Stimulated activated CD8-positive, alpha-beta memory T cell treated with anti-CD3 and anti-CD28 coated beads, Interleukin-4, amount 100 ng/mL, for 48 hours (primary cell): Measurements from ENCODE around the gene FYB1.
"Not testable (repeated sequence)": the region's sequence is repeated elsewhere in the genome, so short reads cannot be mapped to it uniquely, and the experiment has no call there.

Experiments used
- DNase-seq: peaks from one replicate; pipeline ENCODE4 v3.0.0-alpha.2; 2020

The FYB1 gene

GRCh38 chr5:39225405-39226099, 6.2 kb upstream of the FYB1 start:
- DNase-seq = no peak

DNA sequence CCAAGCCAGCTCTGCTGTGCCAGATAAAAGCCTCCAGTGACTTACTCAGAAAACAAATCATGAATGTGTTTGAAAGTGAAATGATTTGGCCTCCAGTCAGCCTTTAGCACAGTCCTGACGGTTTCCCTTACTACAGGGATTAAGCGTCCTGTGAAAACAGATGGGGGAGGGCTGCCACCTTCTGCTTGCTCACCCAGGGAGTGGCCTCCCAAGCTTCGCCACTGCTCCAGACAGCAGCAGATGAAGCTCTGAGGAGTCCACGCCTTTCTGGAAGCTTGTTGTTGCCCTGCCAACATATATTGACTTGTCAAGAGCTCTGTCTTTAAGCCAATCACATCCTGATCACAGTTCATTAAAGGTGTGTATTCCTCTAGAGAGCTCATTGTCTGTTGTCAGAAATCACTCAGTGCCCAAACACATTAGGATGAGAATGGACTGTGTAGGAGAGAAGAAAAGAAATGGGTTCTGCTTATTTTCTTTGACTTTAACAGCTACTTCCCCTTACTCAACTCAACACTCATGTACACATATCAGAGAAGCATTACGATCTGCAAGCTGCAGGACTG, 4.9 kb upstream of the FYB1 start:
- no peak for DNase-seq

DNA sequence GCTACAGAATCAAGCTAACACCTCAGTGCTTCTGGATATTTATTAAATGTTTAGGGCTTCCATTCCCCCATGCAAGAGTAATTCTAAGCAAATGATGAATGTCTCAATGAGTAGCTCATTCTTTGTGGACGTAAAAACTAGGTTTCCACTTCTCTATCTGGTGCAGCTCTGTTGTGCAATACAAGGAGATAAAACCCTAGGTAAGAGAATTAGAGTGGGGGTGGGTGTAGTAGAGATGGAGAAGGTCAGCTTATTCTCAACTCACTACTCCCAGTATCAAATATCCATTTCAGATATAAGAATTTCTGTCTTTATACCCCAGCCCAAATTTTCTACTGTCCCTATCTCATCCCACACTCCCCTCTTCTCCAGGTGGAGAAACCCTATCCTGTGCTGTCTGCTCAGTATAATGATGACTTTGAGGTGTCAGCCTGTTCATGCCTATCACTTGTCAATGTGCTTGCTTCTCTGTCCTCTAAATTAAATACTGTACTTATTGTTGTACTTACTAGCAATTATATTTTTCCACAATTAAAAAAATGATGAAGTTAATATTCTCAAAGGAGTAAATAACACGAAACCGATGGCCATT, 4.3 kb upstream of the FYB1 start:
- DNase-seq = no peak

- not testable (repeated sequence) for DNase-seq
These were observed 2.3 kb upstream of the FYB1 start for GRCh38 chr5:39221671-39222070.

- DNase-seq = no peak
These were observed 1.1 kb upstream of the FYB1 start for GRCh38 chr5:39220280-39221030.

- no peak for DNase-seq
These were observed 621 bp downstream of the FYB1 start for GRCh38 chr5:39218482-39219402.

DNA sequence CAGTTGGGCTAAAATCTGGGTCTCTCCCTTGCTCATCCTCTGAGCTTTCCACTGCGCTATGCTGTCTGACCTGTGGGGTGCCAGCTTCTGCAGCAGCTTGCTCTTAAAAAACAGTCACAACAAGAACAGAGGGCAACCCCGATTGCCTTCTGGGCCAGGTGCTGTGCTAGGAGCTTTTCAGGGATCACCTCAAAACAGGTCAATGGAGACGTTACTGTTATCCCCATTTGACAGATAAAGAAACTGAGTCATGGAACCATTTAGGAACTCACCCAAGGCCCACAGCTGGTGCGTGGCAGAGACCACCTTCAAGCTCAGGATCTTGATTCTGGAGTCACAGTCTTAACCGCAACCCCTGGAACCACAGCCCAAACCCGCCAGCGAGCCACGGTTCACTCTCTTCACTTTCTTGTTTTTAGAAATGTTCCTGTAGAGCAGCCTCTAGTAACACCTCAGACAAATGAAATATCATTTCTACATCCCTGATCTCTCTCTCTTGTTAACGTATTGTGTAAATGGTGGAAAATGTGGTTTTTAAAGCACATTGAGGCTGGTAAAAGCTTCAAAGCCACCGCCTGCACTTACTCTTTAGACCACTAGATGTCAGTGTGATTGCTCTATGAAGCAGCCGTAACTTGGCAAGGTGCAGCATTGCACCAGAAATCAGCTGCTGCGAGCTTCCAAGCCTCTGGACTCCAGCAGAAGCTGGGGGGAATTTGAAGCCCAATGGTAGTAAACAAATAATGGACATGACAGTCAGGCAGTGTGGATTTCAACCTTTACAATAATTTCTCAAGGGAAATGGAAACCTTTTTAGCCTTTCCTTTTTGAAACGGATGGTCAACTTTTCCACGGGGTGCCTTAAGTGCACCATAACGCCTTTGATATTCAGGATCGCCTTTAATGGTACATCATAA, 1.7 kb downstream of the FYB1 start:
- peak; percentile 85 for DNase-seq

- no peak for DNase-seq
These were observed 2.7 kb downstream of the FYB1 start for GRCh38 chr5:39216631-39217030.

GRCh38 chr5:39215857-39216256, 3.5 kb downstream of the FYB1 start:
- DNase-seq = no peak

GRCh38 chr5:39214912-39215709, 4.3 kb downstream of the FYB1 start:
- DNase-seq = no peak

DNA sequence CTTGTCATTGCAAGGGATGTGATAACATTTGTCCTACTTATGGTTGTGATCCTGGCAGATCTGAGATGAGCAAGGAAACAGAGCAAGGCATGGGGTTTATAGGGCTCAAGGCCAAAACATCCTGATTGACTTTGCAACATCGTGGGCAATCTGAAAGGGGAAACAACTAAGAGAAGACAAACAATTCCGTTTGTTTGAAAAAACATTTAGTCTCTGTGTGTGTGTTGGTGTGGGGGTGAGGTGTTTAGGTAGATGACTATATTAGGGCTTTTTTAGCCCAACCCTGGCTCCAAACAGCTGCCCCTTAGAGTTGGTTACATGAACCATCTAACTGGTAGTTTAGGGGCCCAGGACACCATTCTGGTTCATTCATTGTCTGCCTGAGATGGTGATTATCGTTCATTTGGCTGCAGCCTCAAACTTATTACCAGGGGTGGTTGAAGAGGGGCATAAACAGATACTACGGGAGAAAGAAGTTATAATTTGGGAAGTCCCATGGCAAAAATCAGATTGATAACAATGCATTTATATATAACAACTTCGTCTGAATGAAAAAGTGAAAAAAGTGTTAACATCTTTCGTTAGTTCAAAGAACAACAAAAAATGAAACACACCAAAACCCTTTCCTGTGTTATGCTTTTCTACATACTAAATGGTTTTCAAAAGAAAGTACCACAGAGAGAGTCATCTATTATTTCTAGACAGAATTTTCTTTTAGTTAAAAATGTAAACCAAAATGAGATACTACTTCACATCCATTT, 5.7 kb downstream of the FYB1 start:
- DNase-seq = no peak

DNA sequence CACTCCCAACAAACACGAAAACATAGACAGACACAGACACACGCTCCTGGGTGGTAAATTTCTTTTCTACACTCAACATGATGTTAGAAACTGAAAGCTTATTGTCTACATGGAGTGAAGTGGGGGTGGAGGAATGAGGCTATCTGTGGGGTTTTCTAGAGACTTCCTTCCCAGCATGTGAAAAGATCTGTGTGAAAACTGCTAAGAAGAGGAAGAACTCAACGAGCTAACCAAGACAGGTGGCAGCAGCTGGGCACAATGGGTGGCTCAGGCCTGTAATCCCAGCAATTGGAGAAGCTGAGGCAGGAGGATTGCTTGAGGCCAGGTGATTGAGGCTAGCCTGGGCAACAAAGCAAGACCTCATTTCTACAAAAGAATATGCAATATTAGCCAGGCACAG, 7.6 kb downstream of the FYB1 start:
- DNase-seq = no peak

DNA sequence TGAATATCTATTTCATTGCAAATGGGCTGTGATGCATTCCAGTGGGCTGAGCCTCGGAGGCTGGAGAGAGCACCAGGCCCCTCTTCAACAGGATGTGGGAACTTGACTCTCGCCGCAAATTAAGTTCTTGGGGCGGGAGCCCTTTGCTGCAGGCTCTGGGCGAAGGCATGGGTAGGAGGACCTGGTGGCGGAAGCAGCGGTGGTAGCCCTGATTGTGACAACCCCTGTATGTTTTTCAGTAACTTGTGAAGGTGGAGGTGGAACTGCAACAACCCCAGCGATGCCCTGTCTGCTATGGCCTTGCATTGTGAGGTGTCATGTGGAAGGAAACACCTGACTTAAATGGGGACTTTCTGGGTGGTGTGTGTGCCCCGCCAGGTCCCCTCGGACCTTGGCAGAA, 9.4 kb downstream of the FYB1 start:
- peak; percentile 80 for DNase-seq

GRCh38 chr5:39208471-39208870, 10.9 kb downstream of the FYB1 start:
- DNase-seq = peak; percentile 65

DNA sequence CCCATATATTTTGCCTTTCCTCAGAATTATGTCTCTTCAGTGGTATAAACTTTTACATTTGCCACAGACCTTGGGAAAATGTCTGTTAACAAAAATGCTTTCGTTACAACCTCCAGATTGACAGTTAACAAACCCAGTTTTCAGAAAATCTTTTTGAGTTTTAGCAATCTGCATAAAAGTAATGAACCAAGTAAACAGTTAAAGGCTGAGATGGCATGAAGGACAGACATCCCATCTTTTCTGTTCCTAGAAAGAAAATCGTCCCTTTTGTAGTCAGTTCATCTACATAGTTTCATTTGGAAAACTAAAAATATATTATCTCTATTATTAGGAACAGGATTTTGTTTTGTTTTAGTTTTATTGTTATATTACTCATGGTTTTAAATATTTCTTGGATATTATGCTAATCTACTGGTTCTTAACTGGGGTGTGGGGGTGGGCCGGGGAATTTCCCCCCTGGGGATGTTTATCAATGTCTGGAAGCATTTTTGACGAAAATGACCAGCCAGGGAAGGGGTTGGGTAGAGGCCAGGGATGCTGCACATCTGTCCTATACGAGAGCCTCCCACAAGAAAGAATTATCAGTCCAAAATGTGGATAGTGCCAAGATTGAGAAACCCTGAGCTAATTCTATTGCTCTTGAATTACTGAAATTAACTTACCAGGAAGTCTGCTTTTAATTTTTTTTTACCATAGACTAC, 11.9 kb downstream of the FYB1 start:
- no peak for DNase-seq

DNA sequence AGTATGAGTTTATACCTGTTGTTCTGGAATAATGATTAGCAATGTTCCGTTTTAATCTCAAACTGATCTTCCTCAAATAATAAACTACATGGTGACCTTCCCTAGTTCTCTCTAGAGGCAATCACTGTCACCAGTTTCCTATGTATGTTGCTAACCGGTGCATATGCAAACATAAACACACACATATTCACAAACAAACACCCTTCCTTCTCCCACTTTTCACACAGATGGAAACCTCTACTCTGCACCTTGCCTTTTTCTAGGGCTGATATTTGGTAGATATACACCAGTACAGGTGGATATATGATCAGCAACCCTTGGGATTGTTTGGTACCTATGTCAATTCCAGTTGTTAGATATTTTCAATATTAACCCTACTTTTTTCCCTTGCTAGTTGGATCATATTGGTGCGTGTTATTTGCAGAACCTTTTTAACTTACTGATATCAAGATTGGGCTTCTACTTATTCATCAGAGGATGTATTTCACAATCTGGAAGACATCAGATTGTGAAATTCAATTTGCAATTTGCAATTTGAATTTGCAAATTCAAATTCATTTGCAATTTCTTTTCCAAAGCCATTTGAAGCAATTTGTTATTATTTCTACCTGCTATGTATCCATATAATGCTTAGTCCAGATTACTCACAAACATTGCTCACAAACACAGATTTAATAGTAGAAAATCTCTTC, 12.6 kb downstream of the FYB1 start:
- DNase-seq = no peak

- DNase-seq = no peak
These were observed 13.8 kb downstream of the FYB1 start for GRCh38 chr5:39205550-39205949.

DNA sequence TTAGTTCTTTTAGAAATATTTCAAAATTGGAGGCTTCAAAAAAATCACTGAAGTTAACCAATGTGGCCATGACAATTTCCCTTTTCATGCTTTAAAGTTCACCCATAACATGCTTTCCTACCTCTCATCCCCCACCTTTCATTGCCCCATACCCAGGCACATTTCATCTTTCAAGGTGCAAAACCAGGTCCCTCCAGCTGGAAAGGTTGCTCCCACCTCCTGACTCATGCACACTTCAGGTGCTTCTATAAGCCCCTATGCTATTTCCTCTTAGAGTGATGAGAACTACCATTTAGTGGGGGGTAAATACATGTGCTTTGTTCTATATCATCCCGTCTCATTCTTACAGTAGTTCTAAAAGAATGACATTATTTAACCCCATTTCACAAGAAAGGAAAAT, 15.4 kb downstream of the FYB1 start:
- DNase-seq = no peak
